ENCODE data around the gene SLC6A17. TPM values are rescaled to one million over a fixed set of nuclear protein-coding genes. Genes with fewer than 3 reads are reported as not detected.

SLC6A17 gene
- total RNA-seq, 1 donor from 2014 or later: not detected

DNA sequence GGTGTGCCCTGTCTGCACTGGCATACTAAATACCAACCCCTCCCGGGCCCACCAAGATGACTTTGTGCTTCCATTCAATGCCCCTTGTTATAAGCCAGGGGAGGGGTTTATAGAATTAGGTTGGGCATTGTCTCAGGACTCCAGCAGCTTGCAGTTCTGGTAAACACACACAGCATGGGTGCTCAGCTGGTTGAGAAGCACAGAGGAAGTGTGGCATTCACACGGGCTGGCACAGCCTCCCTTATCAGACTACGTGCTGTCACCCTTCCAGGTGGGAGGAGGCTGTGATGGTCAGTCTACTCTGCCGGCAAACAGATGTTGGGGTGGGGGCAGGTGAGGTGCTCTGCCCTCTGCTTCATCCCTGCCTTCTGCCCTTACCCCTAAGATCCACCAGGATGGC lies 15.0 kb upstream of the SLC6A17 start:
- Mint-ChIP-seq H3K4me1 (ENCODE audit: low read depth) (peaks cover 4% of the 10 kb centered on the region), H3K36me3 (ENCODE audit: insufficient read depth) (peaks cover 1% of the 10 kb centered on the region), H3K27me3 (peaks cover 63% of the 10 kb centered on the region), H3K9me3 (ENCODE audit: low read depth) (peaks cover 2% of the 10 kb centered on the region), H3K27ac (no peak overlapping the region), H3K4me3 (ENCODE audit: low read depth) (no peak overlapping the region)
- TF ChIP-seq, protein P1, sequence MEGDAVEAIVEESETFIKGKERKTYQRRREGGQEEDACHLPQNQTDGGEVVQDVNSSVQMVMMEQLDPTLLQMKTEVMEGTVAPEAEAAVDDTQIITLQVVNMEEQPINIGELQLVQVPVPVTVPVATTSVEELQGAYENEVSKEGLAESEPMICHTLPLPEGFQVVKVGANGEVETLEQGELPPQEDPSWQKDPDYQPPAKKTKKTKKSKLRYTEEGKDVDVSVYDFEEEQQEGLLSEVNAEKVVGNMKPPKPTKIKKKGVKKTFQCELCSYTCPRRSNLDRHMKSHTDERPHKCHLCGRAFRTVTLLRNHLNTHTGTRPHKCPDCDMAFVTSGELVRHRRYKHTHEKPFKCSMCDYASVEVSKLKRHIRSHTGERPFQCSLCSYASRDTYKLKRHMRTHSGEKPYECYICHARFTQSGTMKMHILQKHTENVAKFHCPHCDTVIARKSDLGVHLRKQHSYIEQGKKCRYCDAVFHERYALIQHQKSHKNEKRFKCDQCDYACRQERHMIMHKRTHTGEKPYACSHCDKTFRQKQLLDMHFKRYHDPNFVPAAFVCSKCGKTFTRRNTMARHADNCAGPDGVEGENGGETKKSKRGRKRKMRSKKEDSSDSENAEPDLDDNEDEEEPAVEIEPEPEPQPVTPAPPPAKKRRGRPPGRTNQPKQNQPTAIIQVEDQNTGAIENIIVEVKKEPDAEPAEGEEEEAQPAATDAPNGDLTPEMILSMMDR (IDR thresholded peaks at IDR 0.05; ENCODE audit: unreplicated experiment): no peak
- DNase-seq (ENCODE audit: low spot score, unreplicated experiment): no peak

DNA sequence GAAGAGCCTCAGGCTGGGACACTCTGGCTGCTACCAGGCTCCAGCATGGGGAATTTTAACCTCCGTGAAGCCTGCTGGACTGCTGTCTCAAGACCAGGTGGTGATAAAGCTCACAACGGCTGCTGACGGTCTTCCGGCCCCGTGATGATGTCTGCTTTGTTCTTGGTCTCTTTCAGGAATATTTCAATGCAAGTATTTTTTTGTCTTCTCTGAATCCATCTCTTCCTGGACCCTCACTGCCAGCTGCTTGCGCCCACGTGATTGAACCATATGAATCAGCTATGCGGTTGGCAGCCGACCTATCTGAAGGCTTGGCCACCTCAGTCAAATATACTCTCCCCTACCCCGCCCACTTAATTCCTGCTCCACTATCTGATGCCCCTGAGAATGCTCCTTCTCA lies 14.6 kb upstream of the SLC6A17 start:
- peaks cover 4% of the 10 kb centered on the region for H3K4me1 Mint-ChIP-seq (ENCODE audit: low read depth)
- no peak overlapping the region for H3K4me3 Mint-ChIP-seq (ENCODE audit: low read depth)
- peaks cover 1% of the 10 kb centered on the region for H3K36me3 Mint-ChIP-seq (ENCODE audit: insufficient read depth)
- peaks cover 4% of the 10 kb centered on the region for H3K9me3 Mint-ChIP-seq (ENCODE audit: low read depth)
- DNase-seq (ENCODE audit: low spot score, unreplicated experiment): no peak
- H3K27ac Mint-ChIP-seq: no peak overlapping the region
- peaks cover 60% of the 10 kb centered on the region for H3K27me3 Mint-ChIP-seq
- TF ChIP-seq, protein P1 (IDR thresholded peaks at IDR 0.05; ENCODE audit: unreplicated experiment): no peak

DNA sequence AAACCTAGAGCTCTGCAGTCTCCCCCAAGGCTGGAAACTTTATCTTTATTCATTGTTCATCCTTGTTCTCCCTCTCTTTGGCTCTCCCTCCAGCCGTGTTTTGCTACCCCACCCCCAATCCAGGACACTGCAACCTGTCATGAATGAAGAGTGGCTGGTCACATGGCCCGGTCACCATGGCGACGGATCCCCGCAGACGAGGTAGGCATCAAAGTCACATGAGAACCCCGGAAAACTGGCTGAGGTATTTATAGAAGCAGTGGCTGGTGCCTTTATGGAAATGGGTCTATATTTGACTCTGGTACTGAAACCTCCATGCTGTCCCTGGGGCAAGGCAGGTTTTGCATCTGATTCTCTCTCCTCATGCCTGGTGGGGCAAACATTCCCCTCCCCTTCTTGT lies 13.4 kb upstream of the SLC6A17 start:
- TF ChIP-seq, protein P1 (IDR thresholded peaks at IDR 0.05; ENCODE audit: unreplicated experiment): no peak
- peak; percentile 16 for DNase-seq (ENCODE audit: low spot score, unreplicated experiment)
- peaks cover 59% of the 10 kb centered on the region for H3K27me3 Mint-ChIP-seq
- peaks cover 4% of the 10 kb centered on the region for H3K4me1 Mint-ChIP-seq (ENCODE audit: low read depth)
- peaks cover 4% of the 10 kb centered on the region for H3K9me3 Mint-ChIP-seq (ENCODE audit: low read depth)
- no peak overlapping the region for H3K4me3 Mint-ChIP-seq (ENCODE audit: low read depth)
- H3K27ac Mint-ChIP-seq: no peak overlapping the region
- H3K36me3 Mint-ChIP-seq (ENCODE audit: insufficient read depth): peaks cover 1% of the 10 kb centered on the region

DNA sequence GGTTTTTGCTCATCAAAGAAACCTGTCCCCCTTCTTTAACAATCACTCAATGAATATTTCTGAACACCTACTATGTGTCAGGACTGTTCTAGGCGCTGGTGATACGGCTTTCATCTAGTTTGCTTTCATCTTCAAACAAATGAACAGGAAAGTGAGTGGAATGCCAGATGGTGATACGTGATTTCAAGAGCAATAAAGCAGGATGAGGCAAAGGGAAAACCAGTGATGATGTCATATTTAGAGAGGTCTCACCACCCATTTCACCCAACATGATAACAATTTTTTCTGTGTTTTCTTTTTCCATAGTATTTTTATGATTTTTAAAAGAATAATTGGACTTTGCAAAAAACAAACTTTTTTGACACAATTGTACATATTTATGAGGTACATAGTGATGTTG lies 11.3 kb upstream of the SLC6A17 start:
- no peak overlapping the region for H3K4me3 Mint-ChIP-seq (ENCODE audit: low read depth)
- H3K36me3 Mint-ChIP-seq (ENCODE audit: insufficient read depth): peaks cover 1% of the 10 kb centered on the region
- peaks cover 4% of the 10 kb centered on the region for H3K4me1 Mint-ChIP-seq (ENCODE audit: low read depth)
- H3K9me3 Mint-ChIP-seq (ENCODE audit: low read depth): peaks cover 4% of the 10 kb centered on the region
- H3K27ac Mint-ChIP-seq: no peak overlapping the region
- TF ChIP-seq, protein P1 (IDR thresholded peaks at IDR 0.05; ENCODE audit: unreplicated experiment): no peak
- no peak for DNase-seq (ENCODE audit: low spot score, unreplicated experiment)
- H3K27me3 Mint-ChIP-seq: peaks cover 51% of the 10 kb centered on the region

DNA sequence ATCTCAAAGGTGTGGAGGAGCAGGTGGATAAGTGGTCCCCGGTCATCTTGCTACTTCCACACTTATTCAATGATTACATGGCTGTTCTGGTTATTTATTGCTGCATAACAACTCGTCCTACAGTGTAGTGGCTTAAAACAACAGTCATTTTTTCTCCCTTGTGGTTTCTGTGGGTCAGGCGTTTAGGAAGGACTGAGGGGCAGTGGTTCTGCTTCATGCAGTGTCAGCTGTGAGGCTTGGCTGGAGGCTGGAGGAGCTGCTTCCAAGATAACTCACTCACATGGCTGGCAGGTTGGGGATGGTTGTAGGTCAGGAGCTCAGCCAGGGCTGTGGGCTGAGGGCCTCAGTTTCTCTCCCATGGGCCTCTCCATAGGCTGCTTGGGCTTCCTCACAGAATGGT lies 5.9 kb upstream of the SLC6A17 start:
- H3K4me3 Mint-ChIP-seq (ENCODE audit: low read depth): no peak overlapping the region
- H3K4me1 Mint-ChIP-seq (ENCODE audit: low read depth): no peaks in the 10 kb centered on the region
- no peak for DNase-seq (ENCODE audit: low spot score, unreplicated experiment)
- H3K27ac Mint-ChIP-seq: no peak overlapping the region
- peaks cover 1% of the 10 kb centered on the region for H3K36me3 Mint-ChIP-seq (ENCODE audit: insufficient read depth)
- peaks cover 18% of the 10 kb centered on the region for H3K27me3 Mint-ChIP-seq
- TF ChIP-seq, protein P1 (IDR thresholded peaks at IDR 0.05; ENCODE audit: unreplicated experiment): no peak
- peaks cover 4% of the 10 kb centered on the region for H3K9me3 Mint-ChIP-seq (ENCODE audit: low read depth)

Data from progenitor cell of endocrine pancreas (in vitro differentiated cells).